C4-2B (cell line): Measurements from ENCODE around the gene ESYT2.

Source experiments
- CTCF ChIP-seq: fragments of 450-650 bp; conservative IDR thresholded peaks from 2 replicates; pipeline ENCODE4 v1.5.1; 2017; ENCODE audit warnings: mild to moderate bottlenecking
- ZFX ChIP-seq: fragments of 450-650 bp; IDR thresholded peaks from 2 replicates; pipeline ENCODE4 v1.6.1; 2017

DNA sequence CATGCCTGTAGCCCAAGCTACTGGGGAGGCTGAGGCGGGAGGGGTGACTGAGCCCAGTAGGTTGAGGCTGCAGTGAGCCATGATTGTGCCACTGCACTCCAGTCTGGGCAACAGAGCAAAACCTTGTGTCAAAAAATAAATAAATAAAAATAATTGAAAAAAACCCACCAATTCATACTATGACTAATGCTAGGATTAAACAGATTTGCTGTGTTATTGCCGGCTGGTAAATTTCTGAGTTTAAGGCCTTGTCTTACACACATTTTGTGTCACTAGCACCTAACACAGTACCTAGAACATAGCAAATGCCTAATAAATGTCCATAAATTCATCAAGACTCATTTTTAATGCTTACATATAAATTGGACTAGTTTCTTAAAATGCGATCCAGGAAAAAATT, 8.7 kb downstream of the ESYT2 start:
- TF ChIP-seq CTCF = no peak
- TF ChIP-seq ZFX = no peak
